ENCODE results near the gene PCK1.

- TF ChIP-seq, protein P1, sequence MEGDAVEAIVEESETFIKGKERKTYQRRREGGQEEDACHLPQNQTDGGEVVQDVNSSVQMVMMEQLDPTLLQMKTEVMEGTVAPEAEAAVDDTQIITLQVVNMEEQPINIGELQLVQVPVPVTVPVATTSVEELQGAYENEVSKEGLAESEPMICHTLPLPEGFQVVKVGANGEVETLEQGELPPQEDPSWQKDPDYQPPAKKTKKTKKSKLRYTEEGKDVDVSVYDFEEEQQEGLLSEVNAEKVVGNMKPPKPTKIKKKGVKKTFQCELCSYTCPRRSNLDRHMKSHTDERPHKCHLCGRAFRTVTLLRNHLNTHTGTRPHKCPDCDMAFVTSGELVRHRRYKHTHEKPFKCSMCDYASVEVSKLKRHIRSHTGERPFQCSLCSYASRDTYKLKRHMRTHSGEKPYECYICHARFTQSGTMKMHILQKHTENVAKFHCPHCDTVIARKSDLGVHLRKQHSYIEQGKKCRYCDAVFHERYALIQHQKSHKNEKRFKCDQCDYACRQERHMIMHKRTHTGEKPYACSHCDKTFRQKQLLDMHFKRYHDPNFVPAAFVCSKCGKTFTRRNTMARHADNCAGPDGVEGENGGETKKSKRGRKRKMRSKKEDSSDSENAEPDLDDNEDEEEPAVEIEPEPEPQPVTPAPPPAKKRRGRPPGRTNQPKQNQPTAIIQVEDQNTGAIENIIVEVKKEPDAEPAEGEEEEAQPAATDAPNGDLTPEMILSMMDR (IDR thresholded peaks at IDR 0.05), result no peak
- no peak for TF ChIP-seq POLR2A (IDR thresholded peaks at IDR 0.05)
Measured at GRCh38 chr20:57530327-57530981, 30.5 kb upstream of the PCK1 start.

Data from stomach (tissue), 4 donors.